Gastroesophageal sphincter (tissue), 2 donors: Measurements from ENCODE around the gene RAB1B.

Experiments used
- POLR2A ChIP-seq, 2 donors: fragments of 450-650 bp; IDR thresholded peaks; one replicate each; pipeline ENCODE4 v1.6.1; 2017; ENCODE audit warnings: antibody characterized with exemption in 2 of 2, mild to moderate bottlenecking in 2 of 2, moderate library complexity in 1 of 2
- POLR2AphosphoS5 ChIP-seq: sonication (generic); formaldehyde crosslinking; IDR thresholded peaks from one replicate; pipeline ENCODE4 v1.6.1; 2017; ENCODE audit warnings: antibody characterized with exemption

DNA sequence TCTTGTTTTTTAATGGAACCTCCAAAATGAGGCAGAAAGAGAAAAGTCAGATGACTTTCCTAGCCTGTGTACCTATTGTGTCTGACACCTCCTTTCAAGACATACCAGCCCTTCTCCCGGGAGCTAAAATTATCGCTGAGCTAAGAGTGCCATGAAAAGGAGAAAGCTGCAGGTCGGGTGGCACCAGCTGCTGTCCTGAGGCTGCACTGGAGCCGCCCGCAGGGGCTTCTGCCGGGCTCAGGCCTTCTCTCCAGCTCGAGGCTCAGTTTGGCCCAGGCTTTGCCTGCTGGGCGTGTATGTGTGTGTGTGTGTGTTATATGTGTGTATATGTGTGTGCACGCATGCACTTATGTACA is 27.7 kb upstream of the RAB1B start:
- TF ChIP-seq POLR2A (IDR thresholded peaks at IDR 0.05) (no peak), POLR2AphosphoS5 (no peak)
